GM18499 (cell line): ENCODE results near the gene TBCK.

ENCODE experiments used
- ATAC-seq: cut with Tn5 transposase; IDR thresholded peaks from one replicate; pipeline ENCODE4 v1.9.1; 2021; ENCODE audit warnings: moderate number of reproducible peaks; ENCODE audit not compliant: insufficient read depth, unreplicated experiment

The TBCK gene

GRCh38 chr4:106058921-106059320 is 257.1 kb downstream of the TBCK start:
- ATAC-seq, result no peak

GRCh38 chr4:106056914-106057313 is 259.1 kb downstream of the TBCK start:
- ATAC-seq, result no peak

- no peak for ATAC-seq
Observed at GRCh38 chr4:106051514-106051913, 264.5 kb downstream of the TBCK start.

GRCh38 chr4:106049490-106049889 is 266.5 kb downstream of the TBCK start:
- ATAC-seq, result no peak

- no peak for ATAC-seq
Observed at GRCh38 chr4:106048250-106048971, 267.6 kb downstream of the TBCK start.

- ATAC-seq, result no peak
Observed at GRCh38 chr4:106046083-106046482, 269.9 kb downstream of the TBCK start.

GRCh38 chr4:106041294-106042002 is 274.6 kb downstream of the TBCK start:
- ATAC-seq, result no peak

- no peak for ATAC-seq
Observed at GRCh38 chr4:106039796-106040195, 276.2 kb downstream of the TBCK start.

- no peak for ATAC-seq
Observed at GRCh38 chr4:106038908-106039307, 277.1 kb downstream of the TBCK start.

- ATAC-seq, result no peak
Observed at GRCh38 chr4:106038012-106038411, 278.0 kb downstream of the TBCK start.

GRCh38 chr4:106036848-106037247 is 279.2 kb downstream of the TBCK start:
- ATAC-seq, result no peak

- no peak for ATAC-seq
Observed at GRCh38 chr4:106036334-106036733, 279.7 kb downstream of the TBCK start.

- no peak for ATAC-seq
Observed at GRCh38 chr4:106035204-106035603, 280.8 kb downstream of the TBCK start.

- no peak for ATAC-seq
Observed at GRCh38 chr4:106034751-106035150, 281.3 kb downstream of the TBCK start.

GRCh38 chr4:106034220-106034619 is 281.8 kb downstream of the TBCK start:
- no peak for ATAC-seq

GRCh38 chr4:106033469-106033868 is 282.5 kb downstream of the TBCK start:
- ATAC-seq, result no peak

GRCh38 chr4:106032851-106033286 is 283.1 kb downstream of the TBCK start:
- ATAC-seq, result no peak

- ATAC-seq, result no peak
Observed at GRCh38 chr4:106022454-106022853, 293.6 kb downstream of the TBCK start.

- ATAC-seq, result no peak
Observed at GRCh38 chr4:106021737-106022410, 294.1 kb downstream of the TBCK start.

- no peak for ATAC-seq
Observed at GRCh38 chr4:106019771-106020170, 296.2 kb downstream of the TBCK start.

GRCh38 chr4:106017975-106018374 is 298.0 kb downstream of the TBCK start:
- no peak for ATAC-seq
